Measurements from ENCODE around the gene CCNF.

DNA sequence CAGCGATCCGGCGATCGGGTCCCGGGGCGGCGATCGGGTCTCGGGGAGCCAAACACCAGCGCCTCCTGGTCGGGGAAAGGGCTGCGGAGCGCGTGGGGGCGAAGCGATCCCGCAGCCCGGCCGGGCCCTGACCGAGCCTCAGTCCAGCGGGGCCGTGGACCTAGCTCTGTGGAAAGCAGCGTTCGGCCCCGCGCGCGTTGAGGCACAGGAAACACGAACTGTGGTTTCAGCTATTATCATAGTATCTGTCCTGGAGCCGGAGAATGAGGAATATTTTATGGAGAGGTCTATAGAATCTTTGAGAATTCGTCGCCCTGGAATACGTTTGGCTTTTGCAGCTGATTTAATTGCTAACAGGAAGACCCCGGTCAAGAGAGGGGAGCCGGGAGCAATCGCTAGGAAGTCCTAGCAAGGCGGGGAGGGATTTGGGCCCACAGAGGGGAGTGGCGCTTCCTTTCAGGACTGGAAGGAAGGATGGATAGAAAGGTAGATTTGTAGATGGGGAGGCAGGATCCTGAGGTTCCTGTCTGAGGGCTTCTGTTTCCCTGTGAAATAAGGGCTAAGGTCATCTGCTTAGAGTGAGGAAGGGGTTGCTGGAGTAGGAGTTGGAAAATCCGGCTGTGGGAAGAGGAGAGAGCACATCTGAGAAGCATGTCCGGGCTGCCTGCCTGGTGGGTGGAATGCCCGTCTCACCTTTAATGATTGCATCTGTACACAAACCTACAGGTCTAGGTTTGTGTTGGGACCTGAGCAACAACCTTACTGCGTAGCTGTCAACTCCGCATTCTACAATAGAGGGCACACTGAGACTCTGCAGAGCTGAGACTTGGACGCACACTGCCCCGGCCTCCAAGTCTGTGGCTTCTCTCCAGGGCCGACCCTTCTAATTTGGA lies 770 bp downstream of the CCNF start:
- TF ChIP-seq MAX (IDR thresholded peaks at IDR 0.05): no peak
- no peak for TF ChIP-seq CEBPB (IDR thresholded peaks at IDR 0.05)
- TF ChIP-seq REST (IDR thresholded peaks at IDR 0.05; ENCODE audit: low read depth): no peak
- no peak for TF ChIP-seq FOXM1 (IDR thresholded peaks at IDR 0.05; ENCODE audit: borderline replicate concordance, low read depth)
- no peak for TF ChIP-seq RAD21 (IDR thresholded peaks at IDR 0.05; ENCODE audit: low read depth)
- TF ChIP-seq EP300 (IDR thresholded peaks at IDR 0.05; ENCODE audit: borderline replicate concordance): no peak
